HG02623 (cell line): ENCODE results near the gene RAB14.
A peak's percentile ranks its signal among the peaks of the same experiment; 100 is the strongest.

Experiments
- ATAC-seq: cut with Tn5 transposase; IDR thresholded peaks from one replicate; pipeline ENCODE4 v1.9.1; 2021; ENCODE audit warnings: moderate library complexity; ENCODE audit not compliant: unreplicated experiment

The RAB14 gene

DNA sequence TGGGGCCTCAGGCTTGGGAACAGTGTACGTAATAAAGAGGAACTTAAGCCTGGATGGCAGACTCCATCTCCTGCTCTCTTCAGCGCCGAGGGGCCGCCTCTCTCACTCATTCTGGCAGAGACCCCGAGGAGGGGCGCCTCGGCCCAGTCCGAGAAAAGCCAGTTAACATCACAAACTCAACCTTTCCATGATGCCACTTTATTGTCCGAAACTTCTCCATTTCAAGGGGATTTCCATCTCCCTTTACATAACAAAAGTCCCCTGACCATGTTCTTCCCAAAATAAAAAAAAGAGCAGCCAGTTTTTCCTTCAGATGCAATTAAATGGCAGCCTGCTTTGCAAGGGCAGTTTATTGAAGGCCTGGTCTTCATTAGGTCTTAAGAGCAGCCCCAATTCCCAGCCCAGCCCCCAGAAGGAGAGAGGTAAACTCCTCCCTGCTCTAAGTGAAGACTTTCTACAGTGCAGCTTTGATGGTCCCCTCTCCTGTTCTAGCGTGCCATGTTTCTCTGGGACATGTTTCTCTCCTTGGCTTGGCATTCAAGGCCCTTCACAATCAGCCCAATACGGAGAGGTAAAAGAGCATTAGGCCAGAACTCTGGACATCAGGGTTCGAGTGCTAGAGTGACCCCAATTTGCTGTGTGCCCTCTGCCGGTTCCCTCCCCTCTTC, 19.5 kb upstream of the RAB14 start:
- ATAC-seq, result no peak

DNA sequence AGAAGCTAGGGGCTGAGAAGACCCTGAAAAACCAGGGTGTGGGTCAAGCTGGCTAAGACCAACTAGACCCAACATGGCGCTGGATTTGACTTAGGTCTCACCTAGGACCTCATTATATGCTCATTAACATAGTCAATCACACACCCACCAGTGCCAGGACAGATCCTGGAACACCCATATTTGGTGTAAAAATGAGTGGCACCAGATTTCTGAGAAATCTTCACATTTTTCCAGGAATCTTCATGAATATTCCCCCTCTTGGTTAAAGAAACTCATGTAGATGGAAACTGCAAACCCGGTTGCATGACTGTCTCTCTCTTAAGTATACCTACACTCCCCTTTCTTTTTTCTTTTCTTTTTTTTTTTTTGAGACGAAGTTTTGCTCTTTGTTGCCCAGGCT, 17.9 kb upstream of the RAB14 start:
- no peak for ATAC-seq

DNA sequence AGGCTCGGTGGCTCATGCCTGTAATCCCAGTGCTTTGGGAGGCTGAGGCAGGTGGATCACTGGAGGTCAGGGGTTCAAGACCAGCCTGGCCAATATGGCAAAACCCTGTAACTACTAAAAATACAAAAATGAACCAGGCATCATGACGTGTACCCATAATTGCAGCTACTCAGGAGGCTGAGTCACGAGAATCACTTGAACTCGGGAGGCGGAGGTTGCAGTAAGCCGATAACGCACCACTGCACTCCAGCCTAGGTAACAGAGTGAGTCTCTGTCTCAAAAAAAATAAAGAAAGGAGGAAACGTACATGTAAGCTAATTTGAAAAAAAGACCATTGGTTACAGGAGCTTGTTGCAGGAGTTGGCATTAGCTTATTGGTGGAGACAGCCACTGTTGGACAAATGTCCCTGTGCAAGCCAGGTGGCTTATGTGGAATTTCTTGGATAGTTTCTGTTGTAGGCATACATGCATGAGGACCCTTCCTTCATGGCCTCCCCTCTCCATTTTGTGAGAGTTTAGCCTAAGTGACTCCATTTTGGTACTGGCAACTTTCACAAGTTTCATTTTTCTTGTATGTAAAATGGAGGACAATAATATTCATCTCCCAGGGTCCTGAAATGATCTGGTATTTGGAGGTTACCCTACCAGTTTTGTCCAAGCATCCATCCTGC, 16.8 kb upstream of the RAB14 start:
- no peak for ATAC-seq

DNA sequence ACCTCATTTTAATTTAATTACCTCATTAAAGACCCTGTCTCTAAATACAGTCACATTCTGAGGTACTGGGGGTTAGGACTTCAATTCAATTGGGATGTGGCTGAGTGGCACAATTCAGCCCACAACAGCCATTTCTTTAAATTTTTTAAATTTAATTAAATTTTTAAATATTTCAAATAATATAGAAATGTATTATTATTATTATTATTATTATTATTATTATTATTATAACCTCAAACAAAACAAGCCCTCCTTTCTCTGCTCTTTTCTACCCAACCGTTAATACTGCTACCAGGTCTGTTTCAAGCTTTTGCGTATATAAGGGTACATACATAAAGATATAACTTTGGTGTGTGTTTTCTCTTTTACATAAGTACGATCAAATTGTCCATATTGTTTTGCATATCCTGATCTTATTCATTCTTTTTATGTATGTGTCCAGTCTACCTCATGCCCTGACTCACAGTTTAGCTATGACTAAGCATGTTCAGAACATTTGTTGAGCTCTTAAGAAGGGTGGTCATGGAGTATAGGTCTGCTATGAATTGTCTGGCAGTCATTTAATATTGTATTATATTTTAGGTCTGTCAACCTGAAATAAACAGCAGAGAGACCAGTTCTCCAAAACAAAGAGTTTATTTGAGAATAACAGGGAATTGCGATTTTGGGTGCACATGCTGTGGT, 16.1 kb upstream of the RAB14 start:
- ATAC-seq, result peak; percentile 78

DNA sequence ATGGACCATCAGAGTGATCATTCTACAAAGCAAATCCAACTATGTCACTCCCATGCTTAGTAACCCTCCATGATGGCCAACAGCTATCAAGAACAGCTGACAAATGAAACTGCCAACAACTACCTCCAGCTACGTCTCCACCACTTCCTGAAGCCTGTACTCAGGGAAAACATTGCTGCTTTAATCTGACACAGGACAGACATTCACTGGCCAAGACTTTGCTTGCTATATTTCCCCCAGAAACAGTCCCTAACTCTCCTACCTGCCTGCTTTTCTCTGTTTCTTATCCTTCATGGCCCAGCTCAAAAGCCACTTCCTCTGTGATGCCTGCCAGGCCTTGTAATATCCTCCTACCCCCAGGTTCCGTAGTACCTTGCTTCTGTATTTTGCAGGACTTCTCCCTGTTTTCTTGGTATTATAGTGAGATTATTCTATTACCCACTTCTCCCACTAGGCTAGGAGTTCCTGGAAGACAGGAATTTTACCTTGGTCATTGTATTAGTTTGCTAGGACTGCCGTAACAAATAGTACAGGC, 14.7 kb upstream of the RAB14 start:
- no peak for ATAC-seq

DNA sequence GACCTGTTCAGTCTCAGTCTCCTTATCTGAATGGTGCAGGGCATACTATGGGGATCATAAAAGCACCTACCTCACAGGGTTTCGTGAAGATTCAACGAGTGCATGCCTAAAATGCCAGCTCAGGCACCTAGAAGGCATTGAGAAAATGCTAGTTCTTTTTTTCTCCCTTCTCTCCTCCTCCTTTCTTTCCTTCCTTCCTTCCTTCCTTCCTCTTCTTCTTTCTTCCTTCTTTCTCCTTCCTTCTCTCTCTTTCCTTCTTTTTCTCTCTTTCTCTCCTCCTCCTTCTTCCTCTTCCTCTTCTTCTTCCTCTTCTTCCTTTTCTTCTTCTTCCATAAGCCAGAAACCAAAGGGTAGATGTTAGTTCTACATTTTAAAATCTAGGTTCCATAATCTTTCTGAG, 12.3 kb upstream of the RAB14 start:
- ATAC-seq, result no peak

DNA sequence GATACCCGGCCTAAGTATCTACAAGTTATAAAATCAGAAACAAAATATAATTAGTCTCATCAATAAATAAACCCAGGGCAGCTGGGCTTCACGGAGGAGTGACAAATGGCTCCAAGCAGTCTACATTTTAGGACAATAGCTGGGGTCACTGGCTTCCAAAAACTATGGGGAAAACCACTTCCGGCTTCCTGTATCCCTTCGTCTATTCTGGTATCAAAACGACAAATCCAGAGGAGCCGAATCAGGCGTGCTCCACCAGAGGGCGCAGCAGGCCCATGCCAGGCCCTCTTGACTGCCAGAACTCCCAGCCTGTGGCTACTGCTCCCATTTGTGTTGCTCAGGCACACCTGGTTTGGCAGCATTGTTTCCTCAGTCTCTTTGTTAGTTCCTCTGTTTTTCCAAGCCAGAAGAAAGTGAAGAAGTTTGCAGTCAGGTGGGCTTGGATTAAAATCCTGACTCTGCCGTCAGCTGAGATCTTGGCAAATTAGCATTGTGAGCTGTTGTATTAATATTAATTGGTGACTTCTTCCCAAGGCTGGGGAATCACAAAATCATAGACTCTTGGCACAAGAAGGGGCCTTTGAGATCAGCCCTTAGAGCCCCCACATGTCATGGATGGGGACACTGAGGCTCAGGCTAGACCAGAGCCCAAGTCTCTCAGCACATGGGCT, 11.6 kb upstream of the RAB14 start:
- no peak for ATAC-seq

DNA sequence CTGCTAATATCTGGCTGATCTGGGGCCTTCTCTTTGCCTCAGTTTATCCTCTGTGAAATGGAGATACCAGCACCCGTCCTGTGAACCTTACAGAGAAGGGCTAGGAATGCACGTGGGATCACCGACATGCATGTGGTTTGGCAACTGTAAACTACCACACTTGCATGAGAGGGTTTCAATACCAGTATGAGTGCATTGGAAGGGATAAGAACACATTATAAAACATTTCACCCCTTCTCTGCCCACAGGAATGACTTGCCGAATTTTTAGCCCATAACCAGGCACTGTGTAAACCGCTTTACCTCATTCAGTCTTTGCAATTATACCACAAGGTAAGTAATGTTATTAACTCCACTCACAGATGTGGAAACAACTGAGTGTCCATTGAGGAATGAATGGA, 8.9 kb upstream of the RAB14 start:
- ATAC-seq, result no peak

DNA sequence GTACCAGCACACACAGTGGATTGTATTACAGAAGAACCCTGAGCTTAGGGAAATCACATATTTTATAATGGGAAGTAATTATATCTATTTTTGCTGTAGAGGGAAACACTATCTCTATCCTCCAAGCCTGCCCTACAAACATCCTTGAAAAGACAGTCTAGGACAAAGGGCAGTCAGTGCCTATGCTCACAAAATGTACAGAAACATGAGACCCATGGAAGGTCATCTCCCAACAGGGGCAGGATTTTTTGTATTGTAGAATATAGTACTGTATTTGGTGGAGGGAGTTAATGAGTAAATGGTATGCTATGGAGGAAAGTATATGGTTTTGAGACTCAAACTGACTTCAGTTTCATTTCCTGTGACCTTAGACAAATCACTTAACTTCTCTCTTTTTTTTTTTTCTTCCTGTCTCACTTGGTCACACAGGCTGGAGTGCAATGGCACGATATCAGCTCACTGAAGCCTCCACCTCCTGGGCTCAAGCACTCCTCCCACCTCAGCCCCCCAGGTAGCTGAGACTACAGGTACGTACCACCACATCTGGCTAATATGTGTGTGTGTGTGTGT, 5.8 kb upstream of the RAB14 start:
- peak; percentile 73 for ATAC-seq

DNA sequence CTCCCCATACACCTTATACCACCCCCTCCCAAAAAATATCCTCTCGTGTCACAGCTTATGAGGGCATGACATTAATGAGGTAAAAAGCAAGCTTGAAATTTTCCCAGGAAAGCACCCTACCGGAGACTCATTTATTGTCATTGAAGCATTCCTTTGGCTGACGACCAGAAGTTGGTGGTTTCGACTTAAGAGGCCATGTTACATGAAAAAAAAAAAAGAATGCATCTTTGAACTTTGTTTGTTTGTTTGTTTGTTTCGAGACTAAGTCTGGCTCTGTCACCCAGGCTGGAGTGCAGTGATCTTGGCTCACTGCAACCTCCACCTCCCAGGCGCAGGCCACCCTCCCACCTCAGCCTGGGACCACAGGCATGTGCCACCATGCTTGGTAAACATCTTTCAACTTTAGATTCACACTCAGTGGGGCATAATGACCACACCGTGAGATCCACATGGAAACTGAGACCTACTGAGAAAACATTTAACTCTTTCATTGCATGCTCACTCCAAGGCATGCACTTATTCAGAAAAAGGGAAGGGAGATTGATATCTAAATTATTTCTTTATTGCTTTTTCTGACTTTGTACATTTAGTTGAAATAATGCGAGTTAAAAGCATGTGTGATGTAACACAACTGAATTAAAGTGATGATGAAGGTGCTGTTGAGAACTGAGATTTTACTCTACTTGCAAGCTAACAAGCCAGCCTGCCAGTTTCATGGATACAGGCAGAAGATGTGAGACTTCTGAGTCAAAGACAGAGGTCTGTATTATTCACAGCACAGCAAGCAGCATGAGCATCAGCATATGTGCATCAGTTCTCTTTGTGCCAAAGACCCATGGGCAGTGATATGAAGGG, 5.1 kb upstream of the RAB14 start:
- ATAC-seq, result peak; percentile 33

DNA sequence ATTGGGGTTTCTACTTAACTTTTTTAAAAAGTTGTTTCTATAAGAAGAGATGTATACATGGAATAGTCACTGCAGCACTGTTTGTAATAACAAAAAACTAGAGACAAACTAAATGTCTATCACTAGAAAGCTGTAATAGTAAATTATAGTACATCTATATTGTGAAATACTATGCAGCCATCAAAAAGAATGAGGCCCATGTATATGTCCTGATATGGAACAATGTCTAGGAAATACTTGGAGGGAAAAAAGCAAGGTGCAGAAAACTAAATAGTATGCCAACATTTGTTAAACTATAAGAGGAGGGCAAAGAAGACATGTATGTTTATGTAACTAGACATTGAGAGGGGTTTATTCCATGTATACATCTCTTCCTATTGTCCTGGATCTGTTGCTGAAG, 2.9 kb upstream of the RAB14 start:
- ATAC-seq, result no peak

DNA sequence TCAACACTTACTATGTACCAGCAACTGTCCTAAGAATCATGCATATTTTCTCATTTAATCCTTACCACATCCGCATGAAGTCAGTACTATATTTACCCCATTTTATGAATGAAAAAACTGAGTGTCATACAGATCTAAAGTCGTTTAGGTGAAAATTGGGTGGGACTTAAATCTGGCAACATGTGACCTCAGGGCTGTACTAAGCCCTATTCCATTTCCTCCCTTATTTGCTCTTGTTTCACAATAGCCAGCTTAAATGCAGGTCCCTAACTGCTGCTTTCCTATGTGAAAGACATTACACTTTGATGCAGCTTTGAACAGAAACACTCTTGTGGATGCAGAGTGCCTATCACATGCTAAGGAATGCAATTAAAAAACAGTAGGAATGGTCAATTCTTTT, 2.5 kb upstream of the RAB14 start:
- no peak for ATAC-seq

DNA sequence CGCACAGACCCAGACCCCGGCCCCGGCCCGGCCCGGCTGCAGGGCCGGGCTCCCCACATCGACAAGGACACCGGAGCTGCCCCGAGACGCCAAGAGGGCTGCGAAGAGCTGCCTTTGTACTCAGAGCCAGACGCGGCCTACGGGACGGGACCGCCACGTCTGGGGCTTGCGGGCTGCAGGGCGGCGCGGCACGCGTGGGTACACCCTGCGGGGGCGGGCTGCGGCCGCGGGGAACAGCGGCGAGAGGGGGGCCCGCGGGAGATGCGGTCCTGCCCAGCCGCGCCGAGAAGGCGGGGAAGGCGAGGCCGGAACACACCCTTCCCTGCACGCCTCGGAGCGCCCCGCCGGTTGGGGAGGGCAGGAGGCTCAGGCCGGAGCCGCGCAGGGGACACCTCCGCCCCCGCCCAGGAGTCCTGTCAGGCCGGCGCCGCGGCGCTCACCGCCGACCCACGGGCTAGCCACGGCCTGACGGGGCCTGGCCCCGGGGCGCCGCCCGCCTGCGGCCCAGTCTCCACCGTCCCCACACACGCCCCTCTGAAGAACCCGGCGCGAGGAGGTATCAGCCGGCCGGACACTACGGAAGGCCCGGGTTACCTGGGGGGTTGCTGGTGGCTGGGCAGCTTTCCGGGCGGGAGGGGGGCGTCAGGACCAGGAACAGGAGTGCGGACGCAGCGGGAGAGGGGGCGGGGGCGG, 478 bp downstream of the RAB14 start:
- ATAC-seq, result peak; percentile 18

DNA sequence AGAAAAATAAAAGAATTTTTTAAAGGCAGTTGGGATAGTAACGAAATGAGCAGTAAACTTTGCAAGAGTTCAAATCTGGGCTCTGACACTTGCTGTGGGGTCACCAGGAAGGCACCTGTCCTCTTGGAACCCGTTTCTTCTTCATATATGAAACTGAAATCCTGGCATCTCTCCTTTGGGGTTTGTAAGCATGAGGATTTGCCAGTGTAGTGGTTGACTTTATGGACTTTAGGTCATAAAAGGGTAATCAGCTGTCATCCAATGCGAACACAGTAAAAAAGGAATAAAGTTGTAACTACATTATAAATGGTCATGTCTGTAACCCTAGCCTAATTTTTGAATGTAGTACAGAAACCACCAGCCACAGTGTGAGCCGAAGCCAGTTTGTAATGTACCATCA, 1.3 kb downstream of the RAB14 start:
- ATAC-seq, result no peak

DNA sequence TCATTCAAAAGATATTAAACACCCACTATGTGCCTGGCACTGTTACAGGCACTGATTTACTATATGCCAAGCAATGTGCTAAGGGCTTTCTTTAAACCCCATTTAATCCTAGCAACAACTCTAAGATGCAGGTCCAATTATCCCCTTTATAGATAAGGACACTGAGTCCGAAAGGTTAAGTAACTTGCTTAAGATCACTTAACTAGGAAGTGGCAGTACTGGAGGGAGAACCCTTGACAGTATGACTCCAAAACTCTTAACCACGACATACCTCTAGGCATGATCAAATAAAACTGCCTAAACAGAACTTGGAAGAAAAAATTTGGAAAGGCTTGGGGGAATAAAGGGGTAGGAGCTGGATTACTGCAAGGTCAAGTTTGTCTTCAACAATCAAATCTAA, 1.7 kb downstream of the RAB14 start:
- no peak for ATAC-seq

DNA sequence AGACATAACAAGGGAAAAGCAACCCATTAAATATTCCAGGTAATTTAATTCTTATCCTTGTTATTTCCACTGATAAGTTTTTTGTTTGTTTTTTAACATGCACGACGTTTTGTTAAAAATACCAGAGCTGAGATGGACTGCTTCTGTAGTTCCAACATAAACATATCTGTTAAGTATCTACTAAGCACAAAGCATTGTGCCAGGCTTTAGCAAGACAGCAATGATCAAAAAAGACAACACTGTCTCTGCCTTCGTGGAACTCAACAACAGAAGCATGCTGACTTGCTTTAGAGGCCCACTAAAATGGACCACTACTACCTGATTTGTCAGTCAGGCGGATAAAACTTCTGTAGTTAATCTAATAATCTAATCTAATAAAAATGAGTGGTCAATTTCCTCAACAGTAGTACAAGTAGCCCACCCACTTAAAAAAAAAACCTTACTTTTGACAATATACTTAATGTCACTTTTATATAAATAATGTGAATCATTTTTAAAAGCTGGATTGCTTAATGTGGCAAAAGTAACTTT, 3.1 kb downstream of the RAB14 start:
- no peak for ATAC-seq

DNA sequence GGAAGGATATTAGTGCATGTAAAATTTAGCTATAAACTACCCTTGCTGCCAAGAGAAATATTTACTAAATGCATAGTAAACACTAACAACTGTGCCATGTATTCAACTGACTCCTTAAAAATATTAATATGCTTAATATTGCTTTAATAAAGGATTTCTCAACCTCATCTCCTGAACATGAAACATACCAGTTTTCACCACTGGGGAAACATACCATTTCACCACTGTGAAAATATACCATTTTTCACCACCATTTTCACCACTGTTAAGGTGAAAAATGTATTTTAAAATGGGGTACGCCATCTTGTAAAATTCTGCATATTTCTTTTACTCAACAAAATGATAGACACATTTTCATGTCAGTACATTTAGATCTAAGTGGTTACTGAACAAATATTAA, 4.5 kb downstream of the RAB14 start:
- ATAC-seq, result no peak

DNA sequence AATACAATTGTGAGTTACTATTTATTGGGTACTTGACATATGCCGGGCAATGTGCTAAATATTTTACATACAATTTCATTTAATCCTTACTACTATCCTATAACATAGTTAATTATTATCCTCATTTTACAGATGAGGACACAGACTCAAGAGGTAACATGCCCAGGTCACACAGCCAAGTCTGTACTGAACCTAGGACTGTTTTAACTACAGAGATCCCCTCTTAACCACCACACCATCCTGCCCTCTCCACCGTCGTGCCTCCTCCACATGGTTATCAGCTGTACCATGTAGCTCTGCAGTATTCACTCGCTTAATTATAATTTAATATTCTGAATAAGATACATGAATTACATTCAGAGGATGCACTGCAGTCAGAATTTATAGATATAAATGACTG, 5.3 kb downstream of the RAB14 start:
- ATAC-seq, result peak; percentile 35

DNA sequence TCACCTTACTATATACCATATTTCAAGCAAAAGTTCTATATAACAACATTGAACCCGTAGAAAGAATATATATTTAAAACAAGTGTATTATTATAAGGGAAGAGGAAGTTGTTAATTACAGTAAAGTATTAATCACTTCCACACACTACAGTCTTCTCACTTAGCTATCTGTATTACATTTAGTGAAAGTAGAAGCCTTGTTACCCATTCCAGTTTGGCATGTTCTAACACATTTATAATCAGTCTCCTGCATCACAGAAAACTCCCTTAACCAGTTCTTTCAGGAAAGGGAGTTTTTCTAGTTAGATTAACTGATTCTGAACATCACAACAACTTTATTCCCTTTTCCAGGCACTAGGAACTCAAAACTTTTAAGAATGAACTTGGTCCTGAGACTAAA, 6.9 kb downstream of the RAB14 start:
- ATAC-seq, result no peak
